Caco-2 (cell line): Measurements from ENCODE around the gene OTUB1. TPM values are rescaled to one million over a fixed set of nuclear protein-coding genes. Genes with fewer than 3 reads are reported as not detected.
A peak's percentile ranks its signal among the peaks of the same experiment; 100 is the strongest.

Experiments
- BruUV-seq: library from RNA; stranded (reverse); fragments of 400-500 nt; replicated peaks from 2 replicates; lab custom pipeline; 2021; lab: Mats Ljungman, UMichigan
- CTCF ChIA-PET: fragments of 300-600 bp; sonication (Branson Sonifier 250); formaldehyde crosslinking; loops from one replicate; lab custom pipeline; 2022; ENCODE audit warnings: antibody characterized with exemption; lab: Charles Lee
- POLR2A ChIA-PET: fragments of 300-600 bp; sonication (Branson Sonifier 250); formaldehyde crosslinking; loops from one replicate; lab custom pipeline; 2022; ENCODE audit warnings: antibody characterized with exemption; lab: Charles Lee
- DNase-seq, 2 experiments: peaks; one replicate each; pipeline versions ENCODE4 v3.0.0 to v3.0.0-alpha.2; 2020 to 2022
- H3K27me3 ChIP-seq: replicated peaks from 2 replicates; pipeline ENCODE4 v1.6.0; 2011; ENCODE audit warnings: low read length; ENCODE audit not compliant: control insufficient read depth, insufficient read depth
- H3K36me3 ChIP-seq: 2 replicates; pipeline ENCODE4 v1.5.1; 2011; ENCODE audit warnings: low read length; ENCODE audit not compliant: control insufficient read depth, insufficient read depth
- H3K4me1 ChIP-seq: fragments of 250-450 bp; sonication (Bioruptor Pico); 2 replicates; pipeline ENCODE4 v1.5.1; 2020; ENCODE audit warnings: mild to moderate bottlenecking
- H3K4me3 ChIP-seq: 2 replicates; pipeline ENCODE4 v1.5.1; 2011; ENCODE audit warnings: low read depth, mild to moderate bottlenecking, control low read depth, low read length
- H3K9me3 ChIP-seq: fragments of 250-450 bp; sonication (Bioruptor Pico); 2 replicates; pipeline ENCODE4 v1.5.1; 2020; ENCODE audit warnings: mild to moderate bottlenecking, moderate library complexity
- H3K27ac Mint-ChIP-seq: one replicate; pipeline ENCODE4 v1.8.0; 2022; ENCODE audit warnings: mixed read lengths; ENCODE audit not compliant: unreplicated experiment
- H3K27me3 Mint-ChIP-seq: one replicate; pipeline ENCODE4 v1.8.0; 2022; ENCODE audit warnings: mixed read lengths; ENCODE audit not compliant: insufficient read depth, unreplicated experiment
- H3K36me3 Mint-ChIP-seq: one replicate; pipeline ENCODE4 v1.8.0; 2022; ENCODE audit warnings: mild to moderate bottlenecking, mixed read lengths; ENCODE audit not compliant: insufficient read depth, unreplicated experiment
- H3K4me1 Mint-ChIP-seq: one replicate; pipeline ENCODE4 v1.8.0; 2022; ENCODE audit warnings: low read depth, mixed read lengths; ENCODE audit not compliant: unreplicated experiment
- H3K4me3 Mint-ChIP-seq: one replicate; pipeline ENCODE4 v1.8.0; 2022; ENCODE audit warnings: mild to moderate bottlenecking, moderate library complexity, mixed read lengths; ENCODE audit not compliant: unreplicated experiment
- H3K9me3 Mint-ChIP-seq: one replicate; pipeline ENCODE4 v1.8.0; 2022; ENCODE audit warnings: mixed read lengths; ENCODE audit not compliant: unreplicated experiment
- CTCF ChIP-seq, 2 experiments: fragments of 200-600 bp in 1 of 2; IDR thresholded peaks; 1 replicate in 1 of 2; 2 replicates in 1 of 2; pipeline versions ENCODE4 v1.5.1 to v1.8.0; 2011 to 2022; ENCODE audit warnings: antibody characterized with exemption in 1 of 2, control low read depth in 1 of 2, inconsistent platforms in 1 of 2, low read depth in 1 of 2, low read length in 1 of 2, mild to moderate bottlenecking in 1 of 2, moderate library complexity in 1 of 2; ENCODE audit not compliant: insufficient read depth in 1 of 2, severe bottlenecking in 1 of 2, unreplicated experiment in 1 of 2
- intact Hi-C: fragments of 100-400 bp; cut with micrococcal nuclease; formaldehyde crosslinking; loops from one replicate; pipeline ENCODE4 v1.10.0; 2022; ENCODE audit not compliant: unreplicated experiment
- total RNA-seq: library from RNA; stranded (reverse); gene quantifications from 2 replicates; pipeline ENCODE4 v1.2.3, GENCODE V29; 2022

The OTUB1 gene
- total RNA-seq, 1 experiment from 2014 or later, result 152 TPM

GRCh38 chr11:63938479-63939396 is 47.5 kb upstream of the OTUB1 start, which contains the start of gene NAA40:
TSS of gene NAA40 (plus strand) at chr11:63939002. CDS start at chr11:63939097, 95 bp downstream.
- CTCF ChIA-PET, result interaction anchor here (0.5 to 1.0 kb wide), 11 partner anchors 19 to 561 kb away, joined by 3 to 6 read pairs (median 3); partner anchors contain the start of gene PPP1R14B
- Mint-ChIP-seq H3K9me3 (no peaks in the 10 kb centered on the region), H3K27ac (peak within 1 kb of the TSS; percentile 98), H3K4me1 (peaks cover 13% of the 10 kb centered on the region), H3K27me3 (no peaks in the 10 kb centered on the region), H3K4me3 (peak within 1 kb of the TSS; percentile 100), H3K36me3 (peaks cover 21% of the 10 kb centered on the region)
- no peaks in the 10 kb centered on the region for H3K36me3 ChIP-seq
- no peak for TF ChIP-seq CTCF (IDR thresholded peaks at IDR 0.05; ENCODE audit: insufficient read depth in 1 of 2, low read depth in 1 of 2, low read length in 1 of 2, severe bottlenecking in 1 of 2, unreplicated experiment in 1 of 2)
- no TSS peak for BruUV-seq
- POLR2A ChIA-PET, result interaction anchor here (0.5 to 0.7 kb wide), 10 partner anchors 18 to 1211 kb away, joined by 3 to 5 read pairs (median 4); partner anchors contain the start of genes COX8A, HNRNPUL2 and SLC3A2
- intact Hi-C loops, result loop anchor here (1.0 to 2.0 kb wide), 2 partner anchors 36 to 100 kb away; partner anchors contain the start of gene COX8A
- peak within 1 kb of the TSS; percentile 61 for H3K4me3 ChIP-seq
- H3K9me3 ChIP-seq, result no peaks in the 10 kb centered on the region
- no peaks in the 10 kb centered on the region for H3K27me3 ChIP-seq
- peak; percentile 97 to 98 for DNase-seq
- no peaks in the 10 kb centered on the region for H3K4me1 ChIP-seq

DNA sequence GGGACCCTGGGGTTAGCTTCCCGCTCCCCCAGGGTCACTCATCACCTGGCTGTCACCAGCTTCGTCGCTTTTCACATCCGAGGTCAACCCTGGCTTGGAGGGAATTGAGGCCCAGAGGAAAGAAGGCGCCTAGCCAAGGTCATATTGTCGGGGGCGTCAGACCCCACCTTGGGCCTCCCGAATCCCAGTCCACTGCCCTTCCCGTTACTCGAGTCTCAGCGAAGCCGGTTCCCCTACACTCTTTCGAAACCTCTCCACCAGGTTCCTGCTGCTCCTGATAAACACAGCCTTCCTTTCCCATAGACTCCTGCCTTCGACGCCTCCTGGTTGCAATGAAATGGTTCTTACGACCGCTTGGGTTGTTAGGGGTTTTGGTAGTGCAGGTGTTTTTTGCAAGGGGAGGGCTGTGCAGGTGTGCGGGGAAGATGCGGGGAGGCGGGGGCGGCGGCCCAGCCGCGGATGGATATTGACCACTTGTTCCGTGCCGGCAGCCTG is 46.8 kb upstream of the OTUB1 start:
- Histone ChIP-seq H3K27me3 (no peaks in the 10 kb centered on the region), H3K4me3 (peak overlapping the region; percentile 61), H3K4me1 (no peaks in the 10 kb centered on the region), H3K9me3 (no peaks in the 10 kb centered on the region), H3K36me3 (no peaks in the 10 kb centered on the region)
- CTCF ChIA-PET, result interaction anchor here (0.5 to 1.0 kb wide), 10 partner anchors 18 to 562 kb away, joined by 3 to 6 read pairs (median 3); partner anchors contain the start of gene PPP1R14B
- BruUV-seq, result no TSS peak
- no peaks in the 10 kb centered on the region for H3K9me3 Mint-ChIP-seq
- no peak for TF ChIP-seq CTCF (IDR thresholded peaks at IDR 0.05; ENCODE audit: insufficient read depth in 1 of 2, low read depth in 1 of 2, low read length in 1 of 2, severe bottlenecking in 1 of 2, unreplicated experiment in 1 of 2)
- intact Hi-C loops, result loop anchor here (2.0 kb wide), 1 partner anchor 35 kb away; the partner anchor contains the start of gene COX8A
- peak overlapping the region; percentile 100 for H3K4me3 Mint-ChIP-seq
- H3K27me3 Mint-ChIP-seq, result no peaks in the 10 kb centered on the region
- peaks cover 13% of the 10 kb centered on the region for H3K4me1 Mint-ChIP-seq
- H3K36me3 Mint-ChIP-seq, result peaks cover 21% of the 10 kb centered on the region
- peak; percentile 41 to 53 for DNase-seq
- H3K27ac Mint-ChIP-seq, result peak overlapping the region; percentile 98
- POLR2A ChIA-PET, result interaction anchor here (0.5 to 0.7 kb wide), 9 partner anchors 18 to 1212 kb away, joined by 3 to 5 read pairs (median 4); partner anchors contain the start of genes COX8A, HNRNPUL2 and SLC3A2

DNA sequence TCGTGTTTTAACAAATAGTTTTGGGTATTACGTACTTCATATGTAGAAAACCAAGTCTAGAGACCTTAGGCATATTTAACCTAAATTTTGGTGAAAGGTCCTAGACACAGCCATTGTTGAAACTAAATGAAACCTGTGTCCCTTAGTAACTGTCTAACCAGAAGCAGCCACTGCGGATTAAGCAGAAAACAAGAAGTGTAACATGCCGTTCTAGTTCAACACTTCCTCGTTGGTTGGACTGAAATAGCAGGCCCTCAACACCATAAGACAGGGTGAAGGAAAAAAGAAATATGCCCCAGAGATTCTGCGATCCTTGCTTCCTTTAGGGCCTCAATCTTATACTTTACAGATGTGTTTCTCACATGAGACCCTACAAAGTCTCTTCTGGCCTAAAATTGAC is 45.5 kb upstream of the OTUB1 start:
- peaks cover 6% of the 10 kb centered on the region for H3K4me1 Mint-ChIP-seq
- BruUV-seq, result TSS peak; percentile 39

More for the DNA sequence above, 45.5 kb upstream of the OTUB1 start:
- Histone ChIP-seq H3K4me3 (no peak overlapping the region), H3K36me3 (no peaks in the 10 kb centered on the region; the same call in 1 of the 2 replicates), H3K27me3 (no peaks in the 10 kb centered on the region), H3K4me1 (peaks cover 4% of the 10 kb centered on the region; the same call in 1 of the 2 replicates), H3K9me3 (no peaks in the 10 kb centered on the region)
- TF ChIP-seq CTCF (IDR thresholded peaks at IDR 0.05; ENCODE audit: insufficient read depth in 1 of 2, low read depth in 1 of 2, low read length in 1 of 2, severe bottlenecking in 1 of 2, unreplicated experiment in 1 of 2), result no peak
- CTCF ChIA-PET, result no interaction called here
- no peak for DNase-seq
- intact Hi-C loops, result no loop called here
- Mint-ChIP-seq H3K4me3 (peak overlapping the region; percentile 47), H3K27ac (no peak overlapping the region), H3K27me3 (no peaks in the 10 kb centered on the region), H3K36me3 (peaks cover 24% of the 10 kb centered on the region), H3K9me3 (no peaks in the 10 kb centered on the region)
- POLR2A ChIA-PET, result no interaction called here
